KMS-11 (cell line): ENCODE data around the gene SLCO3A1.

ENCODE experiments used
- H2AFZ ChIP-seq: fragments of 200-600 bp; sonication (generic); 2 replicates; pipeline ENCODE4 v1.6.1; 2016; ENCODE audit warnings: antibody characterized with exemption, mixed run types, low read depth
- H3K27ac ChIP-seq: fragments of 200-600 bp; sonication (generic); 2 replicates; pipeline ENCODE4 v1.6.1; 2016; ENCODE audit warnings: mild to moderate bottlenecking, mixed run types
- H3K27me3 ChIP-seq: fragments of 200-600 bp; sonication (generic); 2 replicates; pipeline ENCODE4 v1.6.1; 2017; ENCODE audit warnings: mild to moderate bottlenecking, low read depth, mixed run types, moderate library complexity; ENCODE audit not compliant: insufficient read depth
- H3K36me3 ChIP-seq: fragments of 200-600 bp; sonication (generic); 2 replicates; pipeline ENCODE4 v1.6.1; 2017; ENCODE audit warnings: mild to moderate bottlenecking, mixed run types; ENCODE audit not compliant: insufficient read depth
- H3K4me1 ChIP-seq: fragments of 200-600 bp; sonication (generic); 2 replicates; pipeline ENCODE4 v1.6.1; 2016; ENCODE audit warnings: mild to moderate bottlenecking, low read depth, mixed run types; ENCODE audit not compliant: poor library complexity, severe bottlenecking
- H3K4me2 ChIP-seq: fragments of 200-600 bp; sonication (generic); 2 replicates; pipeline ENCODE4 v1.7.0; 2016; ENCODE audit warnings: mild to moderate bottlenecking, mixed run types
- H3K4me3 ChIP-seq: fragments of 200-600 bp; sonication (generic); IDR thresholded peaks from 2 replicates; pipeline ENCODE4 v1.6.1; 2017; ENCODE audit warnings: low read depth, low read length, mixed read lengths; ENCODE audit not compliant: insufficient read depth
- H3K79me2 ChIP-seq: fragments of 200-600 bp; sonication (generic); 2 replicates; pipeline ENCODE4 v1.6.1; 2016; ENCODE audit warnings: low read depth, mixed run types; ENCODE audit not compliant: insufficient read depth
- H3K9ac ChIP-seq: fragments of 200-600 bp; sonication (generic); 2 replicates; pipeline ENCODE4 v1.6.1; 2016; ENCODE audit warnings: mild to moderate bottlenecking, mixed run types
- H4K20me1 ChIP-seq: fragments of 200-600 bp; sonication (generic); 2 replicates; pipeline ENCODE4 v1.6.1; 2016; ENCODE audit warnings: mild to moderate bottlenecking, mixed run types; ENCODE audit not compliant: insufficient read depth
- TF ChIP-seq, protein P1 (sequence below): fragments of 200-600 bp; sonication (generic); conservative IDR thresholded peaks from 2 replicates; pipeline ENCODE4 v1.6.1; 2017; ENCODE audit warnings: low read depth, mild to moderate bottlenecking, antibody characterized with exemption, low read length, moderate library complexity, mixed read lengths

Gene SLCO3A1

DNA sequence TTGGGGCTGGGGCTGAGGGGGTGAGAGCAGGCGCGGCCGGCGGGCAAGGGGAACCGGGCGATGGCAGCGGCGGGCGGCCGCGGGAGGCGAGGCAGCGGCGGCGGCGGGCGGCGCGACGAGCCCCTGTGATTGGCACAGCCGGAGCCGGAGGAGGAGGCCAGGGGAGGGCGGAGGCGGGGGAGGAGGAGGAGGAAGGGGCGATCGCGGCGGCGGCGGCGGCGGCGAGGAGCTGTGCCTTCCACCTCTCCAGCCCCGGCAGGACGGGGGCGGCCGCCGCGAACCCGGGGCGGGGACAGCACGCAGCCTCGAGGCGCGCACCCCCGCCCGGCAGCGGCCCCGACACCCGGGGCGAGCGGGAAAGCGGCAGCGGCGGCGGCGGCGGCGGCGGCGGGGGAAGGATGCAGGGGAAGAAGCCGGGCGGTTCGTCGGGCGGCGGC is at the start of gene SLCO3A1:
SLCO3A1 (plus strand) TSS at position 198 of the 437 bp plus-strand sequence.
- TF ChIP-seq, protein P1, sequence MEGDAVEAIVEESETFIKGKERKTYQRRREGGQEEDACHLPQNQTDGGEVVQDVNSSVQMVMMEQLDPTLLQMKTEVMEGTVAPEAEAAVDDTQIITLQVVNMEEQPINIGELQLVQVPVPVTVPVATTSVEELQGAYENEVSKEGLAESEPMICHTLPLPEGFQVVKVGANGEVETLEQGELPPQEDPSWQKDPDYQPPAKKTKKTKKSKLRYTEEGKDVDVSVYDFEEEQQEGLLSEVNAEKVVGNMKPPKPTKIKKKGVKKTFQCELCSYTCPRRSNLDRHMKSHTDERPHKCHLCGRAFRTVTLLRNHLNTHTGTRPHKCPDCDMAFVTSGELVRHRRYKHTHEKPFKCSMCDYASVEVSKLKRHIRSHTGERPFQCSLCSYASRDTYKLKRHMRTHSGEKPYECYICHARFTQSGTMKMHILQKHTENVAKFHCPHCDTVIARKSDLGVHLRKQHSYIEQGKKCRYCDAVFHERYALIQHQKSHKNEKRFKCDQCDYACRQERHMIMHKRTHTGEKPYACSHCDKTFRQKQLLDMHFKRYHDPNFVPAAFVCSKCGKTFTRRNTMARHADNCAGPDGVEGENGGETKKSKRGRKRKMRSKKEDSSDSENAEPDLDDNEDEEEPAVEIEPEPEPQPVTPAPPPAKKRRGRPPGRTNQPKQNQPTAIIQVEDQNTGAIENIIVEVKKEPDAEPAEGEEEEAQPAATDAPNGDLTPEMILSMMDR = no peak

GRCh38 chr15:91807122-91807521 is 46.4 kb upstream of the SLCO3A1 start:
- TF ChIP-seq, protein P1 = no peak
- Histone ChIP-seq H3K9ac (no peak overlapping the region), H4K20me1 (no peaks in the 10 kb centered on the region), H3K27ac (no peak overlapping the region), H3K36me3 (no peaks in the 10 kb centered on the region), H3K79me2 (no peaks in the 10 kb centered on the region), H3K4me2 (no peak overlapping the region), H3K27me3 (no peaks in the 10 kb centered on the region), H3K4me1 (no peaks in the 10 kb centered on the region), H3K4me3 (no peak overlapping the region), H2AFZ (no peak overlapping the region)

More for the DNA sequence above, at the start of gene SLCO3A1:
- Histone ChIP-seq H3K4me1 (peaks cover 37% of the 10 kb centered on the region), H3K9ac (peak within 1 kb of the TSS; percentile 30; the same call in 1 of the 2 replicates), H3K4me3 (no peak within 1 kb of the TSS), H3K27me3 (peaks cover 13% of the 10 kb centered on the region; the same call in 1 of the 2 replicates), H4K20me1 (no peaks in the 10 kb centered on the region), H2AFZ (peak within 1 kb of the TSS; percentile 99), H3K79me2 (no peaks in the 10 kb centered on the region), H3K4me2 (peak within 1 kb of the TSS; percentile 98), H3K36me3 (no peaks in the 10 kb centered on the region), H3K27ac (no peak within 1 kb of the TSS)

- Histone ChIP-seq H2AFZ (no peak overlapping the region), H3K4me3 (no peak overlapping the region), H3K4me1 (no peaks in the 10 kb centered on the region), H4K20me1 (no peaks in the 10 kb centered on the region), H3K27ac (no peak overlapping the region), H3K4me2 (no peak overlapping the region), H3K36me3 (no peaks in the 10 kb centered on the region), H3K9ac (no peak overlapping the region), H3K27me3 (no peaks in the 10 kb centered on the region), H3K79me2 (no peaks in the 10 kb centered on the region)
- TF ChIP-seq, protein P1 = no peak
Observed at GRCh38 chr15:91813924-91814323, 39.6 kb upstream of the SLCO3A1 start.

DNA sequence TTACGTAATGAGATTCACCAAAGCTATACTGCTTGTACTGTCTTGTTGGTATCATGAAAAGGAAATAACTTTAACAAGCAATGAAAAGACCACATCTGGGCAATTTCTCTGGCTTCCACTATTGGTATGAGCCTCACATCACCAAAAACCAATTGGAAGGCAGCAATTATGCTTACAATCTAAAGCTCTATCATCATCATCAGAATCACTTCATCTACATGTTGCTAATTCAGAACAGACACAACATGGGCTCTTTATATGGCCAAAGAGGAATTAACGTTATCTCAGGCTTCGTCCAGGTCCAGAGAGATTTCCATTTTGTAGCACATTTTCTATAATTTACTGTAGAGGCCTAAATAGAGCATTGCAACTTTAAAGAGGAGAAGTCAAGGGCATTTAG is 36.6 kb upstream of the SLCO3A1 start:
- Histone ChIP-seq H4K20me1 (no peaks in the 10 kb centered on the region), H3K27me3 (no peaks in the 10 kb centered on the region), H3K79me2 (no peaks in the 10 kb centered on the region), H3K36me3 (no peaks in the 10 kb centered on the region), H2AFZ (no peak overlapping the region), H3K9ac (no peak overlapping the region), H3K27ac (no peak overlapping the region), H3K4me1 (no peaks in the 10 kb centered on the region), H3K4me3 (no peak overlapping the region), H3K4me2 (no peak overlapping the region)
- TF ChIP-seq, protein P1 = no peak
